ENCODE results near the gene MAPRE3. TPM values are rescaled to one million over a fixed set of nuclear protein-coding genes. Genes with fewer than 3 reads are reported as not detected.

Gene MAPRE3
- total RNA-seq, 1 donor from 2014 or later = 14.4 TPM

GRCh38 chr2:26945991-26946750 is 24.3 kb upstream of the MAPRE3 start:
- H3K4me1 Mint-ChIP-seq (ENCODE audit: unreplicated experiment) = peaks cover 6% of the 10 kb centered on the region
- no peak for TF ChIP-seq CTCF (conservative IDR thresholded peaks at IDR 0.05)
- peaks cover 5% of the 10 kb centered on the region for H3K27me3 Mint-ChIP-seq
- no peak overlapping the region for H3K27ac Mint-ChIP-seq
- no peak overlapping the region for H3K4me3 Mint-ChIP-seq
- H3K9me3 Mint-ChIP-seq = no peaks in the 10 kb centered on the region
- H3K36me3 Mint-ChIP-seq = peaks cover 3% of the 10 kb centered on the region
- DNase-seq (ENCODE audit: extremely low spot score, unreplicated experiment) = no peak

GRCh38 chr2:26946841-26947784 is 23.3 kb upstream of the MAPRE3 start:
- no peak for TF ChIP-seq CTCF (conservative IDR thresholded peaks at IDR 0.05)
- Mint-ChIP-seq H3K27ac (no peak overlapping the region), H3K27me3 (peaks cover 5% of the 10 kb centered on the region), H3K9me3 (no peaks in the 10 kb centered on the region), H3K36me3 (peaks cover 3% of the 10 kb centered on the region), H3K4me1 (ENCODE audit: unreplicated experiment) (peaks cover 6% of the 10 kb centered on the region), H3K4me3 (no peak overlapping the region)
- DNase-seq (ENCODE audit: extremely low spot score, unreplicated experiment) = no peak

- Mint-ChIP-seq H3K4me1 (ENCODE audit: unreplicated experiment) (no peaks in the 10 kb centered on the region), H3K27ac (no peak overlapping the region), H3K36me3 (no peaks in the 10 kb centered on the region), H3K4me3 (no peak overlapping the region), H3K27me3 (peaks cover 3% of the 10 kb centered on the region), H3K9me3 (no peaks in the 10 kb centered on the region)
- DNase-seq (ENCODE audit: extremely low spot score, unreplicated experiment) = no peak
- no peak for TF ChIP-seq CTCF (conservative IDR thresholded peaks at IDR 0.05)
These were observed 21.6 kb upstream of the MAPRE3 start for GRCh38 chr2:26948800-26949199.

GRCh38 chr2:26950246-26950645 is 20.2 kb upstream of the MAPRE3 start:
- H3K4me1 Mint-ChIP-seq (ENCODE audit: unreplicated experiment) = no peaks in the 10 kb centered on the region
- no peak overlapping the region for H3K27ac Mint-ChIP-seq
- no peak for DNase-seq (ENCODE audit: extremely low spot score, unreplicated experiment)
- no peak overlapping the region for H3K4me3 Mint-ChIP-seq
- H3K36me3 Mint-ChIP-seq = no peaks in the 10 kb centered on the region
- peaks cover 16% of the 10 kb centered on the region for H3K27me3 Mint-ChIP-seq
- no peaks in the 10 kb centered on the region for H3K9me3 Mint-ChIP-seq
- no peak for TF ChIP-seq CTCF (conservative IDR thresholded peaks at IDR 0.05)

- Mint-ChIP-seq H3K4me1 (ENCODE audit: unreplicated experiment) (no peaks in the 10 kb centered on the region), H3K27me3 (peaks cover 24% of the 10 kb centered on the region), H3K27ac (no peak overlapping the region), H3K4me3 (no peak overlapping the region), H3K9me3 (no peaks in the 10 kb centered on the region), H3K36me3 (no peaks in the 10 kb centered on the region)
- no peak for TF ChIP-seq CTCF (conservative IDR thresholded peaks at IDR 0.05)
- DNase-seq (ENCODE audit: extremely low spot score, unreplicated experiment) = no peak
These were observed 19.2 kb upstream of the MAPRE3 start for GRCh38 chr2:26951236-26951635.

All from type B pancreatic cell (in vitro differentiated cells).